Duodenal mucosa (tissue), 2 donors: ENCODE results near the gene TIAL1.
"Not testable (repeated sequence)": the region's sequence is repeated elsewhere in the genome, so short reads cannot be mapped to it uniquely, and the experiment has no call there.

Experiments
- H3K27ac ChIP-seq: one replicate; pipeline ENCODE4 v1.7.0; 2013; ENCODE audit warnings: low read depth, low read length
- H3K27me3 ChIP-seq, 2 donors: one replicate each; pipeline ENCODE4 v1.7.0; 2013; ENCODE audit warnings: low read length in 2 of 2, control low read depth in 1 of 2; ENCODE audit not compliant: insufficient read depth in 2 of 2, control insufficient read depth in 1 of 2
- H3K36me3 ChIP-seq, 2 donors: one replicate each; pipeline ENCODE4 v1.7.0; 2013; ENCODE audit warnings: low read length in 2 of 2, control low read depth in 1 of 2; ENCODE audit not compliant: insufficient read depth in 2 of 2, control insufficient read depth in 1 of 2
- H3K4me1 ChIP-seq, 2 donors: one replicate each; pipeline ENCODE4 v1.7.0; 2013; ENCODE audit warnings: low read length in 2 of 2, control low read depth in 1 of 2; ENCODE audit not compliant: insufficient read depth in 2 of 2, control insufficient read depth in 1 of 2
- H3K4me3 ChIP-seq, 2 donors: one replicate each; pipeline ENCODE4 v1.7.0; 2013; ENCODE audit warnings: low read length in 2 of 2, low read depth in 1 of 2
- H3K9ac ChIP-seq, 2 donors: one replicate each; pipeline ENCODE4 v1.7.0; 2013; ENCODE audit warnings: low read length in 2 of 2, low read depth in 1 of 2
- H3K9me3 ChIP-seq, 2 donors: one replicate each; pipeline ENCODE4 v1.7.0; 2013; ENCODE audit warnings: low read length in 2 of 2, control low read depth in 1 of 2; ENCODE audit not compliant: control insufficient read depth in 1 of 2

TIAL1 gene

DNA sequence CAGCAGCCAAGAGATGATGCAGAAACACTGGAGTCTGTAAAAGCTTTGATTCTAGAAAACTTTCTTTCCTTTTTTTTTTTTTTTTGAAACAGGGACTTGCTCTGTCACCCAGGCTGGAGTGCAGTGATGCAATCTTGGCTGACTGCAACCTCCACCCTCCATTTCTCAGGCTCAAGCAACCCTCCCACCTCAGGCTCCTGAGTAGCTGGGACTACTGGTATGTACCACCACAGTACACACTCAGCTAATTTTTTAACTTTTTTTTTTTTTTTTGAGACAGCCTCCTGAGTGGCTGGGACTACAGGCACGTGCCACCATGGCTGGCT, 37.4 kb upstream of the TIAL1 start:
- H3K9me3 ChIP-seq: no peaks in the 10 kb centered on the region
- no peaks in the 10 kb centered on the region for H3K4me1 ChIP-seq
- no peaks in the 10 kb centered on the region for H3K36me3 ChIP-seq
- H3K27ac ChIP-seq: no peak overlapping the region
- no peaks in the 10 kb centered on the region for H3K27me3 ChIP-seq
- H3K9ac ChIP-seq: no peak overlapping the region
- H3K4me3 ChIP-seq: no peak overlapping the region

DNA sequence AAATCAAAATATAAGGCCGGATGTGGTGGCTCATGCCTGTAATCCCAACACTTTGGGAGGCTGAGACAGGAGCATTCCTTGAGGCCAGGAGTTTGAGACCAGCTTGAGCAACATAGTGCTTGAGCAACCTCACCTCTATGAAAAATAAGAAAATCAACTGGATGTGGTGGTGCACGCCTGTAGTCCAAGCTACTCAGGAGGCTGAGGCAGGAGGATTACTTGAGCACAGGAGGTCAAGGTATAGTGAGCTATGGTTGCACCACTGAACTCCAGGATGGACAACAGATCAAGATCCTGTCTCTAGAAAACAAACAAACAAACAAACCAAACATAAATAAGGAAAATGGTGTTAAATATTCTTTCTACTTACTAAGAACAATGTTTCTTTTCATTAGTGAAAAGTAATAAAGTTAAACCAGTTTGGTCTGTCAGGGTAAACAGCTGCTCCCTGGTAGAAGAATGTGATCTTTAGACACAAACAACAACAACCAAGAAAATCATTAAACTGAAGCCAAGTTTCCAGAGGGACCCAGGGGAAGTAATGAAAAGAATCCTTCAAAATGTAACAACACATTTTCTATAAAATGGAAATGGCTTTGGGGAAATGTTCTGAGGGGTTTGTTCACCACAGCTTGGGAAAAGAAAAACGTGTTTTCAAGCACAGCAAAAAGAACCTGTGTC, 36.9 kb upstream of the TIAL1 start:
- H3K9me3 ChIP-seq: no peaks in the 10 kb centered on the region
- H3K27me3 ChIP-seq: no peaks in the 10 kb centered on the region
- no peaks in the 10 kb centered on the region for H3K4me1 ChIP-seq
- no peaks in the 10 kb centered on the region for H3K36me3 ChIP-seq
- H3K27ac ChIP-seq: no peak overlapping the region
- no peak overlapping the region for H3K9ac ChIP-seq
- no peak overlapping the region for H3K4me3 ChIP-seq

DNA sequence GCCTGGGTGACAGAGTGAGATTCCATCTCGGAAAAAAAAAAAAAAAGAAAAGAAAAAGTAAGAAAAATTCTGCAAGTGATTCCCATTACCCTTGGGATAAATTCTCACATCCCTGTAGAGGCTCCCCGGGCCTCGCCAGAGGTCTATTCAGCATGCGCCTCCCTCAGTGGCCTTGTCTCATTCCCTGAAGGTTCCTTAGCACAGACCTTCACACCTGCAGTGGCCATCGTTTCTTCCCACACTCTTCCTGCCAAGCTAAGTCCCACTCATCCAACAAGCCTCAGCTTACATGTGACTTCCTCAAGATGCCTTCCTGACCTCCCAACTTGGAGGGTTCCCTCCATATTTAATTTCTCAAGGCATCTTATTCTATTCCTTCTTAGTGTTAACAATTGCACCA, 33.5 kb upstream of the TIAL1 start:
- Histone ChIP-seq H3K36me3 (no peaks in the 10 kb centered on the region), H3K9ac (no peak overlapping the region), H3K4me3 (no peak overlapping the region), H3K27ac (no peak overlapping the region), H3K9me3 (no peaks in the 10 kb centered on the region), H3K4me1 (no peaks in the 10 kb centered on the region), H3K27me3 (no peaks in the 10 kb centered on the region)

DNA sequence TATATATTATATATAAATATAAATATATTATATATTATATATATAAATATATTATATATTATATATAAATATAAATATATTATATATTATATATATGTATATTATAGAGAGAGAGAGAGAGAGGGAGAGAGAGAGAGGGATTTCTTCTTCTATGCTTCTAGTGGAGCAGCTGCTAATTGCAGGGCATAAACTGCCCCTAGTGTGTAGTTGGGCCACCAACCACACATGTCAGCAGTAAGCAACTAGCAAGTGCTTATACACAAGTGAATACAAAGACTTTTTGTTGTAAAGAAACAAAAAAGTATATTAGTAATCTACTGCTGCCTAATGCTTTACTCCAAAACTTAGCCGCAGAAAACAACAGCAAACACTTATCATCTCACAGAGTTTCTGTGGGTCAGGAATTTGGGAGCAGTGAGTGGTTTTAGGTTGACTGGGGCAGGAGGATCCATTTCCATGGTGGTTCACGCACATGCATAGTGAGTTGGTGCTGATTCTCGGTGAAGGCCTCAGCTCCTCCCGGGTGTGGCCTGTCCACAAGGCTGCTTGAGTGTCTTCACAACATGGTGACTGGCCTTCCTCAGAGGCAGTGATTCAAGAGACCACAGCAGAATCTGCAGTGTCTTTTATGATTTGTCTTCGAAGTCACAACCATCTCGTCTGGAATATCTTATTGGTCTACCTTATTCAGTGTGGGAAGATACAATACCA, 29.0 kb upstream of the TIAL1 start:
- no peak overlapping the region for H3K4me3 ChIP-seq
- no peak overlapping the region for H3K27ac ChIP-seq
- no peaks in the 10 kb centered on the region for H3K27me3 ChIP-seq
- no peaks in the 10 kb centered on the region for H3K36me3 ChIP-seq
- no peak overlapping the region for H3K9ac ChIP-seq
- H3K9me3 ChIP-seq: no peaks in the 10 kb centered on the region
- no peaks in the 10 kb centered on the region for H3K4me1 ChIP-seq

DNA sequence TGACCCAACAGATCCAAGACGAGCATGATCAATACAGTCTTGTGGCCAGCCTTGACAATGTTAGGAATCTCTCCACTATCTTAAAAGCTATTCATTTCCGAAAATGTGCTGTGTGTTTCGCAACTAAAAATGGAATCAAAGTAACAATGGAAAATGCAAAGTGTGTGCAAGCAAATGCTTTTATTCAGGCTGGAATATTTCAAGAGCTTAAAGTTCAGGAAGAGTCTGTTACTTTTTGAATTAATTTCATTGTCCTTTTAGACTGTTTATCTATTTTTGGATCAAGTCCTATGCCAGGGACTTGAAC, 24.3 kb upstream of the TIAL1 start:
- H3K36me3 ChIP-seq: no peaks in the 10 kb centered on the region
- peaks cover 0 to 7% of the 10 kb centered on the region in 2 donors for H3K4me1 ChIP-seq
- no peaks in the 10 kb centered on the region for H3K9me3 ChIP-seq
- no peak overlapping the region for H3K9ac ChIP-seq
- H3K27ac ChIP-seq: no peak overlapping the region
- no peak overlapping the region for H3K4me3 ChIP-seq
- H3K27me3 ChIP-seq: no peaks in the 10 kb centered on the region

DNA sequence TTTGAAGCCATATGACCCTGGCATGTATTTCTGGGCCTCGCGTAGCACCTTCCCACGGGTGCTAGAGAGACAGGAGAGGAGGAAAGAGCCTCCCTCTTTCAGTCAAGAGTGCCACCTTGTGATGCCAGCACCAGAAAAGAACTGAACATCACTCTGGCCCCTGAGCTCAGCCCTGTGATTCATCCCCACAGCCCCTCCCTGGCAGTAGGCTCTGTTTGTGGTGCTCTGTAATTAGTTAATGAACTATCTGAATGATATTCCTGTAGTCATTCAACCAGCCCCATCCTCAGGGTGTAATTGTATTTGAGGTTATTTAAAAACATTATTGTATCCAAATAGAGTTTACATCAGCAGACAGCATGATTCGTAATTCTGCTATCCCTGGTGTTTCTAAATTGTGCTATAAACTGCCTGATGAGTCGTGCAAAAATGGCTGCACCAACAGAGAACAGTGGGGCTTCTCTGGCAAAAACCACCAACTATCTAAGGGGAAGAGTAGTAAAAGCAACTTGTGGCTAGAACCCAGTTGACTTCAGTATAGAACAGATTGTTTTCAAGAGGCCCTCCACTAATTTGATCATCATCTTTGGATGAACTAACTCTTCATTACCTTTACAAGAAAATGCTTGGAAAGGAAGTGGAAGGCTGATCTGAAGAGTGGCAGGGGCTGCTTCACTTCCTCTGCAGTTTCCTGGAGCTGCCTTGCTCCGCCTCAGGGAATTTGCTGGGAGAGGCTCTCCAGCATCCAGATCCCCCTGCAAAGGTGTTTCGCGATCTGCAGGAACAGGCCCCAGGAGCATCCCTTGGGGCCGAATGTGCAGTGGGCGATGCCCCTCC, 23.7 kb upstream of the TIAL1 start:
- no peaks in the 10 kb centered on the region for H3K27me3 ChIP-seq
- H3K27ac ChIP-seq: no peak overlapping the region

DNA sequence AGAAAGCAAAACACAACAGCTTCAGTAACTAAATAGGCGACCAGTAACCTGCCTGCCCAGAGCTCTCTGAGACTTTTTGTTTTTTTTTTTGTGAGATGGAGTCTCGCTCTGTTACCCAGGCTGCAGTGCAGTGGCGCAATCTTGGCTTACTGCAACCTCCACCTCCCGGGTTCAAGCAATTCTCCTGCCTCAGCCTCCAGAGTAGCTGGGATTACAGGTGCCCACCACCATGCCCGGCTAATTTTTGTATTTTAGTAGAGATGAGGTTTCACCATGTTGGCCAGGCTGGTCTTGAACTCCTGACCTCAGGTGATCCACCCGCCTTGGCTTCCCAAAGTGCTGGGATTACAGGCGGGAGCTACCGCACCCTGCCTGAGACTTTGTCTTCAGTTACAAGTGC, 23.0 kb upstream of the TIAL1 start:
- not testable (repeated sequence) for H3K36me3 ChIP-seq, H3K4me3 ChIP-seq, H3K4me1 ChIP-seq, H3K9ac ChIP-seq, H3K27ac ChIP-seq, H3K27me3 ChIP-seq, H3K9me3 ChIP-seq

More for the DNA sequence above, 23.7 kb upstream of the TIAL1 start:
- Histone ChIP-seq H3K4me1 (peaks cover 0 to 7% of the 10 kb centered on the region in 2 donors), H3K4me3 (no peak overlapping the region), H3K36me3 (no peaks in the 10 kb centered on the region), H3K9me3 (no peaks in the 10 kb centered on the region), H3K9ac (no peak overlapping the region)

DNA sequence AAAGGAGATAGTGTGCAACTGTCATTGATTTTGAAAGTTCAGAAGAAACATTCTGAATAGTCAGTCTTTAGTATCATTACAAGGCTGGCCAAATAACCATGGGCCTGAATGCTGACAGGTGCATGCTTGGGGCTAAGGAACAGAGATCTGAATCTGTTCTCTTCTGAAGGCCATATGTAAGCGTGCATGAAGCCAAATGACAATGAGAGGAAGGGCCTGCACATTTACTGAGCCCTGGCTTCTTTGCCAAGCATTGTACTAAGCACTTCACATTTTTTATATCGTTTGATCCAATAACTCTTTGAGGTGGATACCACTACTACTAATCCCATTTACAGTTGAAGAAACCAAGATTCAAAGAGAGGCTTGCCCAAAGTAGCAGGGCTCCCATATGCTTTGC, 22.5 kb upstream of the TIAL1 start:
- no peak overlapping the region for H3K9ac ChIP-seq
- H3K9me3 ChIP-seq: no peaks in the 10 kb centered on the region
- no peaks in the 10 kb centered on the region for H3K36me3 ChIP-seq
- H3K27ac ChIP-seq: no peak overlapping the region
- no peaks in the 10 kb centered on the region for H3K27me3 ChIP-seq
- peaks cover 0 to 7% of the 10 kb centered on the region in 2 donors for H3K4me1 ChIP-seq
- no peak overlapping the region for H3K4me3 ChIP-seq

DNA sequence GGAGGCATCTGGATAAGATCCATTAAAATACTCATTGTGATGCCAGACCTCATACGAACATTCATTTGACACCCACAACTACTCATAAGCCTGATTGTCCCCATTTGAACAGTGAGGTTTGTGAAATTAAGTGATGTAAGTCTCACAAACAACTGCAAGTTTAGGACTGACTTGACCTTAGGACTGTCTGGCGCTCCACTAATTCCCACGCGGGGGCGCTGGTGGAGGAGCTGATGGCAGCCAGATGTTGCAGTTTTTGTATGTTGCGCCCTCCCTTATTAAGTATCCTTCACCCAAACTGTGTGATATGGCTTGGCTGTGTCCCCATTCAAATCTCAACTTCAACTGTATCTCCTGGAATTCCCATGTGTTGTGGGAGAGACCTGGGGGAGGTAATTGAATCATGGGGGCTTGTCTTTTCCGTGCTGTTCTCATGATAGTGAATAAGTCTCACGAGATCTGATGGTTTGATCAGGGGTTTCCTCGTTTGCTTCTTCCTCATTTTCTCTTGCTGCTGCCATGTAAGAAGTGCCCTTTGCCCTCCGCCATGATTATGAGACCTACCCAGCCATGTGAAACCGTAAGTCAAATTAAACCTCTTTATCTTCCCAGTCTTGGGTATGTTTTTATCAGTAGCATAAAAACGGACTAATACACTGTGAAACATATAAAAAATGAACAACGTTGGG, 20.3 kb upstream of the TIAL1 start:
- Histone ChIP-seq H3K4me1 (peaks cover 0 to 7% of the 10 kb centered on the region in 2 donors), H3K9me3 (no peaks in the 10 kb centered on the region), H3K27me3 (no peaks in the 10 kb centered on the region), H3K4me3 (no peak overlapping the region), H3K36me3 (no peaks in the 10 kb centered on the region), H3K27ac (no peak overlapping the region), H3K9ac (no peak overlapping the region)

DNA sequence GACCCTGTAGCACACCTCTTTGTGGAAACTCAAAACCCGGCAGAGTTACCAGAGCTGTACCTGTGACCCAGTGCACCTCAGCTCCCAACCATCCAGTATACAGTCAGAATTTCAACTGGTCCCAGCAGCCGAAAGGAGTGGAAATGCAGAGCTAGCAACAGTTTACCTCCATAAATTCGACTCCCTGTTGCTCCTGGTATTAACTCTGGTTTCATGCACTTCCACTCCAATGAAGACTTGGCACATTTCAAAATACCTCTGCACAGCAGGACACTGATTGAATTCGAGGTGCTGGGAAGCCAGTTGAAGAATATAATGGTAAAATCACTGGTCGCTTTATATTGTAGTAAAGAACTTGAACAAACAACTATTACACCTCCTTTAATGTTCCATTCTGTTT, 17.9 kb upstream of the TIAL1 start:
- no peak overlapping the region for H3K9ac ChIP-seq
- H3K9me3 ChIP-seq: no peaks in the 10 kb centered on the region
- no peak overlapping the region for H3K27ac ChIP-seq
- H3K4me1 ChIP-seq: peaks cover 0 to 7% of the 10 kb centered on the region in 2 donors
- H3K4me3 ChIP-seq: no peak overlapping the region
- H3K36me3 ChIP-seq: no peaks in the 10 kb centered on the region
- H3K27me3 ChIP-seq: no peaks in the 10 kb centered on the region
